Lung microvascular endothelial cell (primary cell): ENCODE data around the gene NUDT3. TPM values are rescaled to one million over a fixed set of nuclear protein-coding genes. Genes with fewer than 3 reads are reported as not detected.
A peak's percentile ranks its signal among the peaks of the same experiment; 100 is the strongest.
"Not testable (repeated sequence)": the region's sequence is repeated elsewhere in the genome, so short reads cannot be mapped to it uniquely, and the experiment has no call there.

Source experiments
- DNase-seq, 2 donors: peaks; one replicate each; pipeline versions ENCODE4 v3.0.0 to v3.0.0-alpha.2; 2010; ENCODE audit warnings: low read depth in 2 of 2
- total RNA-seq: library from RNA; depleted of rRNA; stranded (reverse); fragments of >200 nt; gene quantifications from 2 replicates; pipeline ENCODE4 v1.2.1, GENCODE V29; 2014

NUDT3 gene
- total RNA-seq, 1 donor from 2014 or later, result 17.1 TPM

DNA sequence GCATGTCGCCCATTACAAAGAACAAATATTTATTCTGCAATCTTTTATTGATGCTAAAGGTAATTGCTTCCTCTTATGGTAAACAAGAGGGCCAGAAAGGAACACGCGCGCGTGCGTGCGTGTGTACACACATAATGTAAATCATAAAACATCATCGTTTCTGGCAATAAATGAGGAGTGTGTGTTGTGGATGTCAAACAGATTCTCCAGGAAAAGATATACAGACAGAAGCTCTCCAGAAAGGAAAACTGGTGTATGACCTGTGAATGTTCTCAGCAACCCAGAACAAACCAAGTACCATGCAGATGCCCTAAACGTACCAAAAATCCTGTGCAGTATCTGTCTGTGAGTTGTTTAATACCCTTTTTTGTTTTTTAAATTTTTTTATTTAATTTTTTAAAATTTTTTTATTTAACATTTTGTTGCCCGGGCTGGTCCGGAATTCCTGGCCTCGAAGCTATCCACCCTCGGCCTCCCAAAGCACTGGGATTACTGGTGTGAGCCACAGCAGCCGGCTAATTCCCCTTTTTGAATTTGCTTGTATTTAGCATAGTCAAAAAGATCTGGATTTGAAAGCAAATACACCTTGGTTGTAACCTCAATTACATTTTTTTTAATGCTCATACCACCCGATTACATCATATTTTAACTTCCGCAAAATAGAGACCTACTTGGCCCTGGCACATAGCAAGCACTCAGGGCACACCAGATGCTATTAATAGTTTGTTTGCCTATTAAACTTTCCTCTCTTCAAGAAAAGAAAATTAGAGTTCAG, 909 bp upstream of the NUDT3 start:
- peak in 1 of 2 donors; percentile 14 for DNase-seq

DNA sequence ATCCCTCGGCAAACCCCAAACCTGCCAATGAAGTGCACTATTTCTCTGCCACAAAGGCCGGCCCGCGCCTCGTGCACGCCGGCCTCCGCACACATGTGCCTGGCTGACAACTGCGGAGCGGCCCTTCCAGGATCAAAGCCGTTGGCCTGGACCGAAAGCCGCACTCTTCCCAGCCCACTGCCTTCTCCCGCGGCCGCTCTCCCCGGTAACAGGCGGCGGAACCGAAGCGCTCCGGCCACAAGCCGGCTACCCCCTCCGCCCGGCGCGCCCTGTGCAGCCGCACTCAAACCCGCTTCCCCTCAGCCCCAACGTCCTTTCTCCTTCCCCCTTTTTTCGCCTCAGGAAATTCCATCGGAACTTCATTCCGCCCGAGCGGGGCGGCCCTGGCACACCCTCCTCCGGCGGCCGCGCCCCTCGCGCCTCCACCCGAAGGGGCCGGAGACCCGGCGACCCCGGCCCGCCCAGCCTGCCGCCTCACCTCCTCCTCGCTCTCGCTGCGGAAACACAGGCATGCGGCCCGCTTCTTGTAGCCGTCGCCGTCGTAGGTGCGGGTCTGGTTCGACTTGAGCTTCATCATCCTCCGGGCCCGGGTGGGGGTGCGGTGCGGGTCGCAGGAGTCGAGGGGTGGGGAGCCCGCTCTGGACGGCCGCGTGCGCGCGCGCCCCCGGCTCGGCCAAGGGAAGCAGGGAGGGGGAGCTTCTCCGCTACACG, 528 bp downstream of the NUDT3 start:
- DNase-seq, result peak; percentile 63 to 64

- no peak for DNase-seq
Observed at GRCh38 chr6:34391473-34391785, 1.0 kb downstream of the NUDT3 start.

GRCh38 chr6:34390531-34391472, 1.7 kb downstream of the NUDT3 start:
- peak; percentile 46 to 61 for DNase-seq

- no peak for DNase-seq
Observed at GRCh38 chr6:34389034-34389433, 3.4 kb downstream of the NUDT3 start.

GRCh38 chr6:34388421-34388820, 4.0 kb downstream of the NUDT3 start:
- no peak for DNase-seq

DNA sequence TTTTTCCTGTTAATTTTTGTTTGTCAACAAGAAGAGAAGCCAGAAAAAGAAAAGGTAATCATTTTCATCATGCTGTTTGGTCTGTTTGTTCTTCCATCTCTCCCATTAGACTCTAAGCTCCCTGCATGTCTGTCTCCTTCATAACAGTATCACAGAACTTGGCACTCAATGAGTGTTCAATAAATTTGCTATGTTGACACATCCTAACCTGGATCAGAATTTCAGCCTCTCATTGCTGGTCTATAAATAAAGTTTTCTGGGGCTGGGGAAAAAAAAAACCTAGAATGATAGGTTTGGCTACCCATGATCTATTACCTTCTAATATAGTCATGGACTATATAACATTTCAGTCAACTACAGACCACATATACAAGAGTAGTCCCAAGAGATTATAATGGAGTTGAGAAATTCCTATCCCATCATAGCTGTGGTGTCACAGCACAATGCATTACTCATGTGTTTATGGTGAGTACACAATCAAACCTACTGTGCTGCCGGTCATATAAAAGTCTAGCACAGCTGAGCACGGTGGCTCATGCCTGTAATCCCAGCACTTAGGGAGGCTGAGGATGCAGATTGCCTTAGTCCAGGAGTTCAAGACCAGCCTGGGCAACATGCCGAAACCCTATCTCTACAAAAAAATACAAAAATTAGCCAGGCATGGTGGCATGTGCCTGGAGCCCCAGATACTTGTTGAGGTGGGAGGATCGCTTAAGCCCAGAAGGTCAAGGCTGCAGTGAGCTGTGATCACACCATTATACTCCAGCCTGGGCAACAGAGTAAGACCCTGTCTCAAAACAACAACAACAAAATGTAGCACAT, 5.9 kb downstream of the NUDT3 start:
- peak; percentile 39 to 76 for DNase-seq

- no peak for DNase-seq
Observed at GRCh38 chr6:34385793-34386195, 6.7 kb downstream of the NUDT3 start.

DNA sequence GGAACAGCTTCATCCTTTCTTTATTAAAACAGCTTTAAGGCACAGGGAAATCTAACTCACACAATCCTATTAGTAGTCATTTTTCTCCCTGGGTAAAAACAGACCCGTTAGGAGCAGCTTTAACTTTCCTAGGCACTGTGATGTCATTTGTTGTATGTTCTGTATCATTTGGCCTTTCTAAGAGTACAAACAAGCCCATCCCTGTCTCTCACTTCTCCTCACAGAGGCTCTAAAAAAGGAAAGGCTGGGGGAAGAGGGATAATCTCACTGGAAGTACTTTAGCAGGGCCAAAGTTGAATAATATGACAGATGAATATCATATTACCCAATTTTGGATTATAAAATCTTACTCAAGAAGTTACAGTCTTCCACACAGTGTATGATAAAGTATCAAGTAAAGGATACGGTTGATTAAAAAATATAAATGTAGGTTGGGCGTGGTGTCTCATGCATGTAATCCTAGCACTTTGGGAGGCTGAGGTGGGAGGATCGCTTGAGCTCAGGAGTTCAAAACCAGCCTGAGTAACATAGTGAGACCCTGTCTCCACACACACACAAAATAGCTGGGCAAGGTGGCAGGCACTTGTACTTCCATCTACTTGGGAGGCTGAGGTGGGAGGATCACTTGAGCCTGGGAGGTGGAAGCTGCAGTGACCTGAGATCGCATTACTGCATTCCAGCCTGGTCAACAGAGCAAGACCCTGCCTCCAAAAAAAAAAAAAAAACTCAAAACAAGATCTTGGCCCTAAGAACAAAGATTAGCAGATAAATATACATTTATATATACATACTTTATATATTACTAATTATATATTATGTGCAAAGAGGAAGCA, 7.9 kb downstream of the NUDT3 start:
- no peak for DNase-seq

DNA sequence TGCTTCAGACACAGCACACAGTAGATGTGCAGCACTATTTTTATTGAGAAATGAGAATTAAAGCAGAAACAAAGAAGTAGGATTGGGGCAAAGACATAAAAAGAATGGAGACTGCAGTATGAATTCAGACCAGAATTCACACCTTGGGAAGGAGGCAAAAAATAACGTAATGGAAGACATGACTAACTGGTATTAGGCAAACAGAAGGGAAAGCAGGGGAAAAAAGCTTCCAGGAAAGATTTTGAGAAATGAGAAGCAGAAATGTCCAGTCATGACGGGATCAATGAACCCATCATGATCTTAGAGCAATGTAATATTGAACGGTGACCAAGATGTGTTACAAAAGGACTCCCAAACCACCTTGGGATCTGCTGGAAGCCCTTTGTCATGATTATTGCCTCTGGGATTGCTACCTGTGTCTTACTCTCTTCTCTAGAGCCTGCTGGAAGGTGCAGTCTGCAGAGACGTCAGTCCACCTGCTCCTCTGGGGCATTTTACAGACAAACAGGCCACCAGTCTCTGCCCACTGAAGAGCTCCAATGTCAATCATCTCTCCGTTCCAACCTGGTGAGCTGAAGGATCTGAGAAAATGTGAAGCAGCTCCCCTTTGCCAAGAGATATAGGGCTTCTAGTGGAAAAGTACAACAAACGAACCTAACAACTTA, 8.7 kb downstream of the NUDT3 start:
- DNase-seq, result no peak

GRCh38 chr6:34383161-34383631, 9.3 kb downstream of the NUDT3 start:
- no peak for DNase-seq

DNA sequence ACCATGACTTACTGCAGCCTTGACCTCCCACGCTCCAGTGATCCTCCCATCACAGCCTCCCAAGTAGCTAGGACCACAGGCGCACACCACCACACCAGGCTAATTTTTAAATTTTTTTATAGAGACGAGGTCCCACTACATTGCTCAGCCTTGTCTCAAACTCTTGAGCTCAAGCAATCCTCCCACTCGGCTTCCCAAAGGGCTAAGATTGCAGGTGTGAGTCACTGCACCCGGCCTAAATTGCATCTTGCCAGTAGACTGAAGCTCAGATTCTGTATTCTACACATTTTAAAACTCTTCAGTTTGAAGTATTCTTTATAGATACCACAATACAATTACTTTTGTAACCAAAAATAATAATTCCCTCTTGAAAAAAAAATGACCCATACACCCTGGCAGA, 11.4 kb downstream of the NUDT3 start:
- no peak for DNase-seq

- DNase-seq, result no peak
Observed at GRCh38 chr6:34378470-34378869, 14.0 kb downstream of the NUDT3 start.

GRCh38 chr6:34377984-34378383, 14.5 kb downstream of the NUDT3 start:
- DNase-seq, result no peak

- DNase-seq, result not testable (repeated sequence)
Observed at GRCh38 chr6:34377571-34377970, 14.9 kb downstream of the NUDT3 start.

- no peak for DNase-seq
Observed at GRCh38 chr6:34375833-34376232, 16.6 kb downstream of the NUDT3 start.

- DNase-seq, result no peak
Observed at GRCh38 chr6:34374508-34374907, 18.0 kb downstream of the NUDT3 start.

DNA sequence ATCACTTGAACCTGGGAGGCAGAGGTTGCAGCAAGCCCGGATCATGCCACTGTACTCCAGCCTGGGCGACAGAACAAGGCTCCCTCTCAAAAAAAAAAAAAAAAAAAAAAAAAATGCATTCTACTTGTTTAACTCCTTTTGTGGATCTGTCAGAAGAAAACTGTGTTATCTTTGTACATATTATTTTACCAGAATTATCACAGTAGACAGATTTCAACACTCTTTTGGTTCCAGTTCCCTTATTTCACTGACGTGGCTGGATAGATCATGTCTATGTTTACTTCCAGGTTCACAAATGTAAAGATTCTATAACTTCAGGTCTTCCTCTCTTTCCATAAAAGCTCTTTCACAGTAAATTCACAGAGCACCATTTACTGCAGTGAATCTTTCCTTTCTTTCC, 18.4 kb downstream of the NUDT3 start:
- DNase-seq, result no peak

DNA sequence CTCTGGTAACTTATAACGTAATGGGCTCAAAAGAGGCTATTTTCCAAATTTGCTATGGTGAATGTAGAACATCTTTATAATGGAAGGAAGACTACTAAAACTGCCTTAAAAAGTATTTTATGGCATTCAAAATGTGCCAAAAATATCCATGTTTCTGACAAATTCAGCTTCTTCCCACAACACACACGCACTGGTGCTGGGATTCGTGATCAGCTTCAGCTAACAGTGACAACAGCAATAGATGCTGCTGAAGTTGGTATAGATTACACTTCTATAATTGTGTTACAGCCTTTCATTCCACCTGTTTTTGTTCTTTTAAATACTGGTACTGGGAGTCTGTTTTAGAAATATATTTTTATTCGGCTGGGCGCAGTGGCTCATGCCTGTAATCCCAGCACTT, 19.0 kb downstream of the NUDT3 start:
- no peak for DNase-seq

- not testable (repeated sequence) for DNase-seq
Observed at GRCh38 chr6:34371865-34372264, 20.6 kb downstream of the NUDT3 start.
